ENCODE measurements around the gene NDUFAF2.

NDUFAF2 gene

GRCh38 chr5:61114441-61114840, 169.4 kb downstream of the NDUFAF2 start:
- Histone ChIP-seq H3K36me3 (ENCODE audit: insufficient read depth, low read length) (no peaks in the 10 kb centered on the region), H3K27me3 (ENCODE audit: insufficient read depth, low read length, poor library complexity) (no peaks in the 10 kb centered on the region), H3K9me3 (ENCODE audit: insufficient read depth, low read length, severe bottlenecking) (no peaks in the 10 kb centered on the region), H3K4me2 (ENCODE audit: insufficient read depth, low read length) (no peak overlapping the region), H4K20me1 (ENCODE audit: insufficient read depth, low read length) (no peaks in the 10 kb centered on the region), H2AFZ (ENCODE audit: low read depth, low read length) (no peak overlapping the region), H3K4me3 (ENCODE audit: low read depth in 1 of 2, low read length in 2 of 2) (no peak overlapping the region), H3K9ac (ENCODE audit: low read depth, low read length) (no peak overlapping the region), H3K27ac (ENCODE audit: low read length) (no peak overlapping the region), H3K4me1 (ENCODE audit: insufficient read depth, low read length) (no peaks in the 10 kb centered on the region), H3K79me2 (ENCODE audit: insufficient read depth, low read length) (no peaks in the 10 kb centered on the region)
- ATAC-seq (ENCODE audit: insufficient read depth, low read depth) = no peak
- no peak for DNase-seq
- no peak for TF ChIP-seq EZH2 (IDR thresholded peaks at IDR 0.05; ENCODE audit: borderline replicate concordance, low read depth, low read length, severe bottlenecking)
- TF ChIP-seq CTCF (IDR thresholded peaks at IDR 0.05; ENCODE audit: borderline replicate concordance, extremely low read depth, low read length, poor library complexity, severe bottlenecking) = no peak

- Histone ChIP-seq H2AFZ (ENCODE audit: low read depth, low read length) (no peak overlapping the region), H3K9me3 (ENCODE audit: insufficient read depth, low read length, severe bottlenecking) (no peaks in the 10 kb centered on the region), H3K9ac (ENCODE audit: low read depth, low read length) (no peak overlapping the region), H3K36me3 (ENCODE audit: insufficient read depth, low read length) (no peaks in the 10 kb centered on the region), H3K4me2 (ENCODE audit: insufficient read depth, low read length) (no peak overlapping the region), H3K27me3 (ENCODE audit: insufficient read depth, low read length, poor library complexity) (no peaks in the 10 kb centered on the region), H4K20me1 (ENCODE audit: insufficient read depth, low read length) (no peaks in the 10 kb centered on the region), H3K79me2 (ENCODE audit: insufficient read depth, low read length) (no peaks in the 10 kb centered on the region), H3K27ac (ENCODE audit: low read length) (no peak overlapping the region), H3K4me1 (ENCODE audit: insufficient read depth, low read length) (no peaks in the 10 kb centered on the region), H3K4me3 (ENCODE audit: low read depth in 1 of 2, low read length in 2 of 2) (no peak overlapping the region)
- DNase-seq = no peak
- no peak for TF ChIP-seq CTCF (IDR thresholded peaks at IDR 0.05; ENCODE audit: borderline replicate concordance, extremely low read depth, low read length, poor library complexity, severe bottlenecking)
- no peak for TF ChIP-seq EZH2 (IDR thresholded peaks at IDR 0.05; ENCODE audit: borderline replicate concordance, low read depth, low read length, severe bottlenecking)
- ATAC-seq (ENCODE audit: insufficient read depth, low read depth) = no peak
Observed at GRCh38 chr5:61115968-61116367, 171.0 kb downstream of the NDUFAF2 start.

GRCh38 chr5:61119066-61119465, 174.1 kb downstream of the NDUFAF2 start:
- H3K9ac ChIP-seq (ENCODE audit: low read depth, low read length) = no peak overlapping the region
- no peaks in the 10 kb centered on the region for H3K9me3 ChIP-seq (ENCODE audit: insufficient read depth, low read length, severe bottlenecking)
- H3K36me3 ChIP-seq (ENCODE audit: insufficient read depth, low read length) = no peaks in the 10 kb centered on the region
- no peaks in the 10 kb centered on the region for H3K27me3 ChIP-seq (ENCODE audit: insufficient read depth, low read length, poor library complexity)
- no peak overlapping the region for H3K4me3 ChIP-seq (ENCODE audit: low read depth in 1 of 2, low read length in 2 of 2)
- H3K4me1 ChIP-seq (ENCODE audit: insufficient read depth, low read length) = no peaks in the 10 kb centered on the region
- ATAC-seq (ENCODE audit: insufficient read depth, low read depth) = no peak
- TF ChIP-seq CTCF (IDR thresholded peaks at IDR 0.05; ENCODE audit: borderline replicate concordance, extremely low read depth, low read length, poor library complexity, severe bottlenecking) = no peak
- no peak for TF ChIP-seq EZH2 (IDR thresholded peaks at IDR 0.05; ENCODE audit: borderline replicate concordance, low read depth, low read length, severe bottlenecking)
- H3K27ac ChIP-seq (ENCODE audit: low read length) = no peak overlapping the region
- H4K20me1 ChIP-seq (ENCODE audit: insufficient read depth, low read length) = no peaks in the 10 kb centered on the region
- H2AFZ ChIP-seq (ENCODE audit: low read depth, low read length) = no peak overlapping the region
- no peaks in the 10 kb centered on the region for H3K79me2 ChIP-seq (ENCODE audit: insufficient read depth, low read length)
- no peak overlapping the region for H3K4me2 ChIP-seq (ENCODE audit: insufficient read depth, low read length)
- no peak for DNase-seq

- Histone ChIP-seq H3K27ac (ENCODE audit: low read length) (no peak overlapping the region), H3K27me3 (ENCODE audit: insufficient read depth, low read length, poor library complexity) (no peaks in the 10 kb centered on the region)
Observed at GRCh38 chr5:61120534-61120933, 175.5 kb downstream of the NDUFAF2 start.

More at GRCh38 chr5:61120534-61120933, 175.5 kb downstream of the NDUFAF2 start:
- H3K4me1 ChIP-seq (ENCODE audit: insufficient read depth, low read length) = no peaks in the 10 kb centered on the region
- ATAC-seq (ENCODE audit: insufficient read depth, low read depth) = no peak
- TF ChIP-seq CTCF (IDR thresholded peaks at IDR 0.05; ENCODE audit: borderline replicate concordance, extremely low read depth, low read length, poor library complexity, severe bottlenecking) = no peak
- no peaks in the 10 kb centered on the region for H3K9me3 ChIP-seq (ENCODE audit: insufficient read depth, low read length, severe bottlenecking)
- no peak overlapping the region for H3K4me2 ChIP-seq (ENCODE audit: insufficient read depth, low read length)
- H4K20me1 ChIP-seq (ENCODE audit: insufficient read depth, low read length) = no peaks in the 10 kb centered on the region
- no peak overlapping the region for H3K4me3 ChIP-seq (ENCODE audit: low read depth in 1 of 2, low read length in 2 of 2)
- no peaks in the 10 kb centered on the region for H3K36me3 ChIP-seq (ENCODE audit: insufficient read depth, low read length)
- H3K9ac ChIP-seq (ENCODE audit: low read depth, low read length) = no peak overlapping the region
- no peak for DNase-seq
- H2AFZ ChIP-seq (ENCODE audit: low read depth, low read length) = no peak overlapping the region
- H3K79me2 ChIP-seq (ENCODE audit: insufficient read depth, low read length) = no peaks in the 10 kb centered on the region
